ENCODE data around the gene GOLGA7B.

Gene GOLGA7B

GRCh38 chr10:97863808-97864207, 14.2 kb downstream of the GOLGA7B start:
- TF ChIP-seq CTCF (IDR thresholded peaks at IDR 0.05; ENCODE audit: low read depth, low read length): no peak
- Histone ChIP-seq H3K27me3 (ENCODE audit: insufficient read depth, low read depth, severe bottlenecking) (no peaks in the 10 kb centered on the region), H3K9me3 (ENCODE audit: severe bottlenecking) (no peaks in the 10 kb centered on the region), H3K36me3 (no peaks in the 10 kb centered on the region), H3K27ac (no peak overlapping the region), H3K4me3 (ENCODE audit: low read depth, low read length) (no peak overlapping the region)
- DNase-seq: no peak

GRCh38 chr10:97865488-97865887, 15.8 kb downstream of the GOLGA7B start:
- no peaks in the 10 kb centered on the region for H3K36me3 ChIP-seq
- H3K4me3 ChIP-seq (ENCODE audit: low read depth, low read length): no peak overlapping the region
- H3K27me3 ChIP-seq (ENCODE audit: insufficient read depth, low read depth, severe bottlenecking): no peaks in the 10 kb centered on the region
- H3K9me3 ChIP-seq (ENCODE audit: severe bottlenecking): no peaks in the 10 kb centered on the region
- no peak for DNase-seq
- TF ChIP-seq CTCF (IDR thresholded peaks at IDR 0.05; ENCODE audit: low read depth, low read length): no peak
- no peak overlapping the region for H3K27ac ChIP-seq

- no peak overlapping the region for H3K27ac ChIP-seq
Observed at GRCh38 chr10:97866524-97867219, 17.0 kb downstream of the GOLGA7B start.

GRCh38 chr10:97867220-97867800, 17.7 kb downstream of the GOLGA7B start:
- no peak for TF ChIP-seq CTCF (IDR thresholded peaks at IDR 0.05; ENCODE audit: low read depth, low read length)
- Histone ChIP-seq H3K4me3 (ENCODE audit: low read depth, low read length) (no peak overlapping the region), H3K27ac (no peak overlapping the region), H3K36me3 (no peaks in the 10 kb centered on the region), H3K9me3 (ENCODE audit: severe bottlenecking) (no peaks in the 10 kb centered on the region), H3K27me3 (ENCODE audit: insufficient read depth, low read depth, severe bottlenecking) (no peaks in the 10 kb centered on the region)
- DNase-seq: no peak

More at GRCh38 chr10:97866524-97867219, 17.0 kb downstream of the GOLGA7B start:
- Histone ChIP-seq H3K4me3 (ENCODE audit: low read depth, low read length) (no peak overlapping the region), H3K27me3 (ENCODE audit: insufficient read depth, low read depth, severe bottlenecking) (no peaks in the 10 kb centered on the region), H3K9me3 (ENCODE audit: severe bottlenecking) (no peaks in the 10 kb centered on the region), H3K36me3 (no peaks in the 10 kb centered on the region)
- DNase-seq: no peak
- TF ChIP-seq CTCF (IDR thresholded peaks at IDR 0.05; ENCODE audit: low read depth, low read length): no peak

GRCh38 chr10:97868134-97868685, 18.6 kb downstream of the GOLGA7B start:
- DNase-seq: no peak
- Histone ChIP-seq H3K36me3 (no peaks in the 10 kb centered on the region), H3K27ac (peak overlapping the region; percentile 52), H3K9me3 (ENCODE audit: severe bottlenecking) (no peaks in the 10 kb centered on the region), H3K4me3 (ENCODE audit: low read depth, low read length) (no peak overlapping the region), H3K27me3 (ENCODE audit: insufficient read depth, low read depth, severe bottlenecking) (no peaks in the 10 kb centered on the region)
- no peak for TF ChIP-seq CTCF (IDR thresholded peaks at IDR 0.05; ENCODE audit: low read depth, low read length)
